IPS-NIHi7 (cell line): ENCODE results near the gene ADAP1.
A peak's percentile ranks its signal among the peaks of the same experiment; 100 is the strongest.
"Not testable (repeated sequence)": the region's sequence is repeated elsewhere in the genome, so short reads cannot be mapped to it uniquely, and the experiment has no call there.

Experiments
- DNase-seq: peaks from one replicate; pipeline ENCODE4 v3.0.0; 2012; ENCODE audit warnings: mixed read lengths; ENCODE audit errors: extremely low spot score

Gene ADAP1

DNA sequence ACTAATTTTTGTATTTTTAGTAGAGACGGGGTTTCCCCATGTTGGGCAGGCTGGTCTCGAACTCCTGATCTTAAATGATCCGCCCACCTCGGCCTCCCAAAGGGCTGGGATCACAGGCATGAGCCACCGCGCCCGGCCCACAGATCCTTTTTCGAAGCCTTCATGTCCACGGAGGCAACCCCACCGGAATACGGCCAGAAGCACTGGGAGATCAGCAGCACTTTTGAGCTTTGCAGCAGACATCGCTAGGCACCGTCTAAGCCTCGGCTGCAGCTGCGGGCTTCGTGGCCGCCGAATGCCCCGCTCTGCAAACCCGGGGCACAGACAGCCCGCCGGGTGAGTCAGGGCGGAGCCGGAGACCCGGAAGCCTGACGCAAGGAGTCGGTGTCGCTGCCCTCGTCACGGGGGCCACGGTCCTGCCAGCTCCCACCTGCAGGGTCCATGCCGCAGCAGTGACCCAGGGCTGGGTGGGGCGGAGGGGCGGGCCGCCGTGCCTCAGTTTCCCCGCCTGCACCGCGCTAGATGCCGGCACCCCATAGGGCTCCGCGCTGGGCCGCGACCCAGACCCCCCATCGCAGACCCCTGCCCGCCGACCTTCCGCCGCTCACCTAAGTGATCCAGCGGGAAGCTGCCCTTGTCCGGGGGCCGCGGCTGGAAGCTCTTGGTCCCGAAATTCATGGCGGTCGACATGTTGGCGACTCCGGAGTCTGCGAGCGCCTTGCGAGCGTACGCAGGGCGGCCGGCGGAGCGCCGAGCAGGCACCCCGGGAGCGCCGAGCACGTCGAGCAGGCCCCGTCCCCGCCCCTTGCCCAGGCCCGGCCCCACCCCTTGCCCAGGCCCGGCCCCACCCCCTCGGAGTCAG is 20.6 kb upstream of the ADAP1 start, which contains the start of gene COX19:
Gene COX19, minus strand, starts transcription at position 730 of the 862 bp plus-strand sequence. Its CDS starts 40 bp downstream, at position 690.
- DNase-seq: peak; percentile 95

DNA sequence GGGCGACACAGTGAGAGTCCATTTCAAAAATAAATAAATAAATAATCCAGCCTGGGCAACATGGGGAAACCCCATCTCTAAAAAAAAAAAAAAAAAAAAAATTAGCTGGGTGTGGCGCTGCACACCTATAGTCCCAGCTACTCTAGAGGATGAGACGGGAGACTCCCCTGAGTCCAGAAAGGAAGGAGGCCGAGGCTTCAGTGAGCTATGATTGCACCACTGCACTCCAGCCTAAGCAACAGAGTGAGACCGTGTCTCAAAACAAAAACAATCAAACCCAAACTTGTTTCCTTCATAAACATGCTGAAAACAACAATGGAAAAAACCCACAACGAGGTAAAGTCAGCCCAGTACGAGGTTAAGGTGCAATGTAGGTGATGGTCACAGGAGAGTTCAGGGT is 19.7 kb upstream of the ADAP1 start:
- no peak for DNase-seq

DNA sequence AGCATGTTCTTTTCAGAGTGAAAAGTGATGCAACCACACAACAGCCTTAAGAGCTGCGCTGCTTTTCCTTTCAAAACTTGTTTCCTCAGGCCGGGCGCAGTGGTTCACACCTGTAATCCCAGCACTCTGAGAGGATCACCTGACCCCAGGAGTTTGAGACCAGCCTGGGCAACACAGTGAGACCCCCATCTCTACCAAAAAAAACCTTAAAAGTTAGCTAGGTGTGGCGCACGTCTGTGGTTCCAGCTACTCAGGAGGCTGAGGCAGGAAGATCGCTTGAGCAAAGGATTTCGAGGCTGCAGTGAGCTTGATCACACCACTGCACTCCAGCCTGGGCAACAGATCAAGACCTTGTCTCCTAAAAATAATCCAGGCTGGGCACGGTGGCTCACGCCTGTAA is 18.8 kb upstream of the ADAP1 start:
- no peak for DNase-seq

DNA sequence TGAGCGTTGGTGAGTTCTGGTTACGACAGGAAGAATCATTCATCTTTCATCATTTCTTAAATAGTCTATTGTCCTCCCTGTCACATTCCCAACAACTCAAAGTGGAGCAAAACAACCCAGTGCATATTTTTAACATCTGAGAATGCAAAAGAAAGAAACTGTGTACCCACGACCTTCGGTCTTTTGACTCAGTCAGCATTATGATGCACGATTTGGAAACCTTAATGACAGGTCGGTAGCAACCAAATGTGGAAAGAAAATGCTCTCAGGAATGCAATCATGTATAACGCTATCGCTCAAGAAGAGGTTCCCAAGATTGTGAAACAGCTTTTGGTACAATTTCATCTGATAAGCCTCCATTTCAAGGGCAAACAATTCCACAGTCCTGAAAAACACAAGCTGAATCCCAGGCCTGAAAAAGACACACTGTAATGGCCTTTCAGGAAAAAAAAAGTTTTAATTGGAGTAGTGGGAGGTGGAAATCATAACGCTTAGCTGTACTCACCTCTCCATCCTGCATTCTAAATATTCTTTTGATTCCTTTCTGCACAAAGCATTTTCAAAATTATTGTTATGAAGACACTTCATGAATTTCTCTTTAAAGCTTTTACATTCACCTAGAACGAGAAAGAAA is 18.3 kb upstream of the ADAP1 start:
- no peak for DNase-seq

DNA sequence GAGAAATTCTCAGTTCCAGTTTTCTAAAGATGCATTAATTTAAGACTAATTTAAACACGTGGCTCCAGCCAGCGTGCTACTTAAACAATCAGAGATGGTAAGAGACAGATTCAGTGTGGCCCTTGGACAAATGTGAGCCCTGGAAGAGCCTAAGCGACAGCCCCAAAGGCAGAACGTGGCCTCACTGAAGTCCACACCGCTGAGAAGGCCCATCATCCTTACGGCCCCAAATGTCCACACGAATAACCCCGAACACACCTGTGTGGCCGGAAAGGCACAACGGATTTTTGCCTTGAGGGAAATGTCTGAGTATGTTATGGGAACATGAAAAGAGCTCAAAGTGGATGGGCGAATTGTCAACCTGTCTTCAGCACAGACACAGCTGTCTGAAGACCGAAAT is 17.6 kb upstream of the ADAP1 start:
- no peak for DNase-seq

DNA sequence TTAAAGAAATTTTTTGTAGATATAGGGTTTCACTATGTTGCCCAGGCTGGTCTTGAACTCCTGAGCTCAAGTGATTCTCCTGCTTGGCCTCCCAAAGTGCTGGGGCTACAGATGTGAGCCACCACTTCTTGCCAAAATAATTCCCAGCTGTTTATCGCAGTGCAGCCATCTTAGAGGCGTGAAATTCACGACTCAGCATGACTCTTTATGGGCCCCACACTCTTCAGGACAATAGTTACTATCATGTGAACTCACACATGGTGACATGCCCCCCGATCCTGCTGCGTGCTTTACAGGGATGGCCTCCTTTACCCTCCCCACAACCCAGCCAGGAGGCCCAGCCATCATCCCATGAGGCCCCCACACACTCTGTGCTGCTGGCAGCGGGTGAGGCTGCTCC is 16.3 kb upstream of the ADAP1 start:
- DNase-seq: no peak

DNA sequence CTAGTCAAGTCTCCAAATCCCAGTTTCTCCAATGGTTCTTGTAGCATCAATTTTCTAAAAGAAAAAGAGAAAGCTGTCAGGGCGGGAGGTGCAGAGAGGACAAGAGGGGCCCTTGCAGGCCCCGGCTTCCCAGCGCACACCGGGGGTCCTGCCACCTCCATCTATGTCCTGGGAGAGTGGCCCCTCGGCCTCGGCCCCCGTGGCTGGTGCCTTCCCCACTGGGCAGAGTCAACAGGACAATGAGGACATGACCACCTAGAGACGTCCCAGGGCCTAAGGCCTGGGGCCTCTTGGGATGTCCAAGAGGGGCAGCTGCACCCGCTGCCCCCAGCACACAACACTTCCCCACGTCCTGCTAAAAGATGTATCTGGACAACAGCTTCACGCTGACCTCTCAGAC is 14.9 kb upstream of the ADAP1 start:
- DNase-seq: no peak

DNA sequence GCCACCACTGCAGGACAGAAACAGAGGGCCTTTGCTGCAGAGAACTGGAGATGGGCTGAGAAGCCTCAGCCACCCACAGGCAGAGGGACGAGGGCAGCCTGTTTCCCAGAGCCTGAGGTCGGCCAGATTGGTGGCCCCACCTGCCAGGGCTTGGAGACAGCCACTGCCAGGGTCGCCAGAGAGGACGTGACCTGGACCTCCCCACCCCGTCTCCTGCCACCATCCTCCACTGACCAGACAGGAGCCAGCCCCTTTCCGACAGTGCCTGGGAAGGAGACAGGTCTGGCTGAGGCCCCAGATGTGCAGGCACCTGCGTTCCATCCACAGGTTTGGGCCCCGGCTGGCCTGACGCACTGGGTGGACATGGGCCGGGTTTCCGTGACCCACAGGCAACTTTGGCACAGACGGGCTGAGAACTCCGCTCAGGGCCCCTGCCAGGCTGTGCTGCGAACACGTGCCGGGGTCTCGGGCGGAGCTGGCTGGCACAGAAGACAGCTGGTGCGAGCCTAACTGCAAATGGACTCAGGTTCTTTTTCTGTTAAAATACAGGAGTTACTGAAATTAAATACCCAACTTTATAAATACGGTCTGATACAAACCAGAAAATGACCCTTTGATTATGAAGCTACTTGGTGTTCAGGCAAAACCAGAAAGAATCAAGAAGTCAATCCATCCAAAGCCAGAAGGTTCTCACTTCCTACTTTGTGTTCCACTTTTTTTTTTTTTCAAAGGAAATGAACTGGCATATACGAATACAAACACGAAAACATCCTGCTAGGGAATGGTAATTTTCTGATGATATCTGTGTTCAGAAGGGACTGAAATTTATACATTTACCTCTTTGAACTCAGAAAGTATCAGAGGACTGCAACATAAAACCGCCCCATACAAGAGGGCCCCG is 14.0 kb upstream of the ADAP1 start:
- DNase-seq: no peak

DNA sequence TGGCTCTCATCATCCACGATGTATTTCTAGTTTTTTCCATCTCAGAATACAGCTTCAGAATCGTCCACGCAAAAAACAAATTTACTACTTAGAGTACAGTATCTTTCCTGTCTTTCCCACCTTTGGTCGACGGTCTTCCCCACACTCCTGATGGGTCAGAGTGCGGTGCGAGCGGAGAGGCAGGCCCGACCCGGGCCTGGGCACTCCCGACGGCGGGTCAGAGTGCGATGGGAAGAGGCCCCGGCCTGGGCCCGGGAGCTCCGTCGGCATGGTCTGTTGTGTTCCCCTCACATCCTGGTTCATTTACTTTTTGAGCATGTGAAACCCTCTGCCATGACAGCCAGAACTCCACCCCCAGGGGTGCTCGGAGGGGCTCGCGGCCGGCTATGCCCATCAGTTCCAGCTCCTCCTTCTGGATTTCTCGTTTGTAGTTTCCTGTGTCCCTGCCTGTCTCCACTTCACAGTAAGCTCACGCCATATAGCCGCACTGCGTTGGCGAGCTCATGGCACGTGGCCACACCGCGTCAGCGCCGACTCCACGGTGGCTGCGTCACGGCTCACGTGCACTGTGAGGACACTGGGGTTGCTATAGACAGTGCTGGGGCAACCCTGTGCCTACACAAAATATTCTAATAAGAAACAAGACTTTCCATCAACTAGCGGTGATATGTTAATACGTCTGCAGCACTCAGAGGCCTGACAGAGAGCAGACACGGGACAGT is 13.0 kb upstream of the ADAP1 start:
- DNase-seq: no peak

DNA sequence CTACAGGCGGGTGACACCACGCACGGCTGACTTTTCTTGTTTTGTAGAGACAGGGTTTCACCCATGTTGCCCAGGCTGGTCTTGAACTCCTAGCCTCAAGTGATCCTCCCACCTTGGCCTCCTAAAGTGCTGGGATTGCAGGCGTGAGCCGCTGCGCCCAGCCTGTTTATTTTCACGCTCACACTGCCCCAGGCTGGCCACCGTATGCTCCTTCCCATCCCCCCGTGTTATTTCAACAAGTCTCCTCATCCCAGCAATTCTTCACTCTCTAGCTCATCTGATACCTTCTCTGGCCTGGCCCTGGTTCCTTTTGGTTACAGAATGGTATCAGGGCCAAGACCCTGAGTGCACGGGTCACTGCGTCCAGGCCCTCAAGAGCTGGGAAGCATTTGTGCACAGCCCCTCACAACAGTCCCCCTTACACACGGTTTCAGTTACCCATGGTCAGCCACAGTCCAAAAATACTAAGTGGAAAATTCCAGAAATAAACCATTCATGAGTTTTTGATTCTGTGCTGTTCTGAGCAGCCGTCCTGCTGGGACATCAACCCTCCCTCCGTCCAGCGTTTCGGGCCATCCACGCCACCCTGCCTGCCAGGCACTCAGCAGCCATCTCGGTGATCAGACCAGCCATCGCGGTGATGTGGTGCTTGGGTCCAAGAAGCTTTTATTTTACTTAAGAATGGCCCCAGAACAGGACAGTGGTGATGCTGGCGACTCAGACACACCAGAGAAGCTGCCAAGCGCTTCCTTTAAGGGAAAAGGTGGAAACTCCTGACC is 12.0 kb upstream of the ADAP1 start:
- no peak for DNase-seq

DNA sequence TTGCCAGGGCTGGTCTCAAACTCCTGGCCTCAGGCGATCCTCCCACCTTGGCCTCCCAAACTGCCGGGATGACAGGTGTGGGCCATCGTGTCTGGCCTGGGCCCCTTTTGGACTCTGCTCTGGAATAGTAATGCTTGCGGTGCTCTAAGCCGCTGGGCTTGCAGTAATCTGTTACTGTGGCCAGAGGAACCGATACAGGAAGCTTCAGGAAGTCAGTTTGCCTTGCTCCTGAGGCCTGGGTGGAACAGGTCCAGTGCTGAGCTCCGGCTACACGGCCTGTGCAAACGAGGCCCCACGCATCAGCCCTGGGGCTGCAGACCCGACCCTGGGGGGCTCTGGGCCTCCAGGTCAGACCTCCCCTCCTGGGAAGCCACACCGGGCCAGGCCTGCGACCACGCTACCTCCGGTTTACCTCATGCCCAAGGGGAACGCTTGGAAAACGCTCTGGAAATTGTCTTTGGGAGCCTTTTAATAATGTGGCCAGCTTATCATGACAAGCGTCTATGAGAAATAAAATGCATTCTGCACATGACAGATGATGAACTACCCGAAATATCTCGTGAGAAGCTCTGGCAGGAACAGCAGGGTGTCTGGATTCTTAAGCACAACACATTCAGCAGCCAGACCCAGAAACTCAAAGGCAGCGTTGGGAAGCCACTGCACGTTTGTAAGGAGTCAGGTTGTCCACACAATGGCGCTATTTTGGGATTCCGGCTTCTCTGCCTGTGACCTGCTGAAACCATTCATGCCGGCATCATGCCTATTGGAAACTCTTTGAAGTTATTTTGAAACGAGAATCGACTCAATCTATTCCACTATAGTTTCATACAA is 10.1 kb upstream of the ADAP1 start:
- DNase-seq: no peak

DNA sequence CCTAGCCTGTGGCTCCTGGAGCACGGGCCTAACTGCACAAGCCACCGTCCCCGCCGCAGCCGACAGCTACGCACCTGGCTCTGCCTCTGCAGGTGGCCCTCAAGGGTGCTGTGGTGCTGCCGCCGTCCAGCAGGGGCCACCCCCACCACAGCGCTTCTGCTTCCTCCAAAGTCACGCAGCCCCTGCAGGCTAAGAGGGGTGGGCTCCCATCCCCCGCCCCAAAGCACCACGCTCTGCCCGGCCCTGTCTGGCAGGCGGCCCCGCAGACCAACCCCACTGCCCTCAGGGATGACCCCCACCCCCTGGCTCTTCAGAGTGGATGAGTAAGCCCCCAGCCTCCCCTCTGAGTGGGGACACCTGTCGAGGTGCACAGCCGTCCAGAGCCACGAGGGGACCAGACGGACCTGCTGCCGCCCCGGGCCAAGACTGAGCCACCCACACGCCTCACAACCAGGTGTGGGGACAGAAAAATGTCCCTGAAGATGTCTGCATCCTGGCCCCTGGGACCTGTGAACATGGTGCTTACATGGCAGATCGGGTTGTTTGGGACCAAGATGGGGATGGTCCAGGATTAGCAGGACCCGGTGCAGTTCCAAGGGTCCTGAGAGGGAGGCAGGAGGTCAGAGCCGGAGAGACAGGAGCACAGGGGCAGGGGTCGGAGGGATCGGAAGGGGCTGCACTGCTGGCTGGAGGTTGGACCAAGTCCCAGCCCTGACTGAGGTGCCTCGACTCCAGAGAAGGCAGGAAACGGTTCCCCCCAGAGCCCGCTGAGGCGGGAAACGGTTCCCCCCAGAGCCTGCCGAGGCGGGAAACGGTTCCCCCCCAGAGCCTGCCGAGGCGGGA is 9.0 kb upstream of the ADAP1 start:
- DNase-seq: no peak

DNA sequence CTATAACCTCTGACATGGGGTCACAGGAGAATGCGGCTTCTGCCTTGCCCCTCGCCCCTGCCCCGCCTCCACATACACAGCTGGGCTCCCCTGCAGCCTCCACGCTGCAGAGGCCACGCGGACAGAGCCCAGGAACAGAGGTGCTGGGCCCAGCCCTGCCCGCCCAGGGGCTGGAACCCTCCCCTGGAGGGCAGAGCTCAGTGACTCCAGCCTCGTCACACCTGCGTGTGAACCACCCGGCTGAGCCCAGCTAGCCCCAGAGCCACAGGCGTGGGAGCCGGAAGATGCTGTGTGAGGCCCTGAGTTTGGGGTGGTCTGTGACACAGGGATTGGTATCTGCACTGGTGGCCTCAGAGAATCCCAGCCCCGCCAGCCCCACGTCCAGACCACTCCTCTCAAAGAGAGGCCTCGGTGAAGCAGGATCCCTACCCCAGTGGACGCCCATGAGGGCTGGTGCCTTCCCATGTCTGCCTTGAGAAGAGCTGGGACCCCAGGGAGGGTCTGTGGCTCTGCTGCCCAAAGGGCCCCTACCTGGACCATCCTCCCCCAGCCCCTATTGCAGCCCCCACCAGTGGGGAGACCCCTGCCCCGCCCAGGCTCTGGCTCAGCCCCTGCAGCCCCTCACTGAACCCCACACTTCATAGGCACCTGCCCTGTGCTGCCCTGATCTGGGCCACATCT is 8.1 kb upstream of the ADAP1 start:
- DNase-seq: no peak

DNA sequence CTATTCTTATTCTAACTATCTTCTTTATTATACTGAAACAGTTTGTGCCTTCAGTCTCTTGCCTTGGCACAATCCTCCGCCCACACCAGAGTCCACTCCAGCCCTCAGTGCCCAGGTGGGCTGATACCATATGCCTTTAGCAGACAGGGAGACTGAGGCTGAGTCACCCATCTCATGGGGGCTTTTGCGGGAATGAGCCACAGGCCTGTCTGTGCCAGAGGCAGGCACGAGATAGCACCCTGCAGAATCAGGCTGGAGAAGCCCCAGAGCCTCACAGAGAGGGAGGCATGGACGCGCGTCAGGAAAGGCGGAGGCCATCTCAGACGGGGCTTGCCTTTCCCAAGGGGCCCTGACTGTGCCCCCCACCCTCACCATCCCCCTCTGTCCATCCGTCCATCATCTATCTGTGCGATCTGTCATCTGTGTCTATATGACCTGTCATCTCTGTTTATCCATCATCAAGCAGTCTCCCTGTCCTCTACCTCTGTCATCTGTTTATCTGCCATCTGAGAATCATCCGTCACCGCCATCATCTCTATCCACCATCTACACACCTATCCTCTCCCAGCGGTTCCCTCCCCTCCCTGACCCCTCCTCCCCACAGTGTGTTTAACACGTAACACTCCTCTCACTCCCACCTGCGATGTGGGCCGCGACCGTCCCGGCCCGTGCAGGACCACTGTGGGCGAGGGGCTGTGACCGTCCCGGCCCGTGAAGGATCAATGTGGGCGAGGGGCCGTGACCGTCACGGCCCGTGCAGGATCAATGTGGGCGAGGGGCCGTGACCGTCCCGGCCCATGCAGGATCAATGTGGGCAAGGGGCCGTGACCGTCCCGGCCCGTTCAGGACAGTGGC is 7.3 kb upstream of the ADAP1 start:
- no peak for DNase-seq

DNA sequence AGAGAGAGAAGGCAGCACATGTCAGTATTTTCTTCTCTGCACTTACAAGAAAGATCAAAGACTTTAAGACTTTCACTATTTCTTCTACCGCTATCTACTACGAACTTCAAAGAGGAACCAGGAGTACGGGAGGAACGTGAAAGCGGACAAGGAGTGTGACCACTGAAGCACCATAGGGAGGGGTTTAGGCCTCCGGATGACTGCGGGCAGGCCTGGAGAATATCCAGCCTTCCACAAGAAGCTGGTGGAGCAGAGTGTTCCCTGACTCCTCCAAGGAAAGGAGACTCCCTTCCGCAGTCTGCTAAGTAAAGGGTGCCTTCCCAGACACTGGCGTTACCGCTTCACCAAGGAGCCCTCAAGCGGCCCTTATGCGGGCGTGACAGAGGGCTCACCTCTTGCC is 6.5 kb upstream of the ADAP1 start:
- not testable (repeated sequence) for DNase-seq

DNA sequence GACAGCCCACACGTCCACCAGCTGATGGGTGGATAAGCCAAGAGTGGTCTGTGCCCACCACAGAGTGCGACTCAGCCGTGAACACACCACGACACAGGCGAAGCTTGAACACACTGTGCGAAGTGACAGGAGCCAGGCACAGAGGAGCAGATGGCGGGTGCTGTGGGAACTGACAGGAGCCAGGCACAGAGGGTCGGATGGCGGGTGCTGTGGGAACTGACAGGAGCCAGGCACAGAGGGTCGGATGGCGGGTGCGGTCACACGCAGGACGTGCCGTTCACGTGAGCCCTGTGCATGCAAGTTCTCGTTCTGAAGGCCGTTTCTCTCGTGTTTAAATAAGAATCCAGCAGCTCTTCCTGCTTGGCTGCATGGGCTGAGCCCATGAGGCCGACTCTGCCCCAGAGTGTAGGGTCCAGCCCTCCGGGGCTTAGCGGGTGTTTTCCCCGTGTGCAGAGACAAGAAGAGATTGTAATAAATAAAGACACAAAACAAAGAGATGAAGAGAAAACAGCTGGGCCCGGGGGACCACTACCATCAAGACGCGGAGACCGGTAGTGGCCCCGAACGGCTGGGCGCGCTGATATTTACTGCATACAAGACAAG is 5.9 kb upstream of the ADAP1 start:
- no peak for DNase-seq

DNA sequence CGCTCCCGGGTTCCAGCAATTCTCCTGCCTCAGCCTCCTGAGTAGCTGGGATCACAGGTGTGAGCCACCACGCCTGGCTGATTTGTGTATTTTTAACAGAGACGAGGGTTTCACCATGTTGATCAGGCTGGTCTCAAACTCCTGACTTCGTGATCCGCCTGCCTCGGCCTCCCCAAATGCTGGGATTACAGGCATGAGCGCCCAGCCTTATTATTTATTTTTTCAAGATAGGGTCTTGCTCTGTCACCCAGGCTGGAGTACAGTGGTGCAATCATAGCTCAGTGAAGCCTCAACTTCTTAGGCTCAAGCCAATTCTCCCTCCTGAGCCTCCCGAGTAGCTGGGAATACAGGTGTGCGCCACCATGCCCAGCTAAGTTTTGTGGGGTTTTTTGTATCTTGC is 5.3 kb upstream of the ADAP1 start:
- DNase-seq: not testable (repeated sequence)
